GM21529 (cell line): ENCODE data around the gene CSRP3.

Source experiments
- ATAC-seq: cut with Tn5 transposase; IDR thresholded peaks from one replicate; pipeline ENCODE4 v1.9.1; 2021; ENCODE audit not compliant: unreplicated experiment

The CSRP3 gene

DNA sequence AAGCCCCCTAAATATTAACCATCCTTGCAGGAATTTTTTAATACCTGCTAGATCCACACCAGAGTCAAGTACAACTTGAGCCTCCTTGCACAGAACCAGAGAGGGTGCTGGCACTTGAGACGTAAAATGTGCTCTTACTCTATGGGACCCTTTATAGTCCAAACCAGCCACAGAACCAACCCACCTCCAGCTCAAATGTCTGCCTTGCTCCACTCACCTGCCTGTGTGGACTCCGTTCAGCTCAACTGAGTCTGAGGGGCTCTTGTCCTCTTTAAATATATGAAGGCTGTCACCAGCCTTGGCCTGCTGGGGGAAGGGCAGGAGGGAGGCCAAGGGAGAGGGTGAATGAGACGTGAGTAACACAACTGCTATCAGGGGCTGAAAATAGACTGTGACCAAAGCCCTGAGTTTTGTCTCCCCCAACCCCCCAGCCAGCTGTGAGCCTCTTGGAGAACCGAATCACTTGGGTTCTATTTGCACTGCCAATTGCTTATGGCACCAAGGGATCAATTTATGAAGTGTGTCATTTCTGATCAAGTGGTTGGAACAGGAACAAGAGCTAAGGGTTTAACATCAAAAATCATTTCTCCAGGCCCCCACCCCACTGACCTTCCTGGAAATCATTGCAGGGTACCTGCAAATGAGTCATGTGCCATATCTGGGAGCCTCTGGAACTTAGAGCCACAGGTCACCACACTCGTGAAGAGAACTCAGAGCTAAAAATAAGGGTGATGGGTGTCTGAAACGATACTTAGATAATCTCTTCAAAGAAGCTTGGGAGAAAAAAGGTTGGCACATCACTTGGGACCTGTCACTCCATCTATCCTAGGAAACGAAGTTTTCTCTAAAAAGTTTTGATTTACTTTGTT, at the start of gene CSRP3:
CSRP3 (minus strand) TSS at position 247 of the 869 bp plus-strand sequence. CDS start 9,535 bp downstream, outside the sequence.
- ATAC-seq: no peak

DNA sequence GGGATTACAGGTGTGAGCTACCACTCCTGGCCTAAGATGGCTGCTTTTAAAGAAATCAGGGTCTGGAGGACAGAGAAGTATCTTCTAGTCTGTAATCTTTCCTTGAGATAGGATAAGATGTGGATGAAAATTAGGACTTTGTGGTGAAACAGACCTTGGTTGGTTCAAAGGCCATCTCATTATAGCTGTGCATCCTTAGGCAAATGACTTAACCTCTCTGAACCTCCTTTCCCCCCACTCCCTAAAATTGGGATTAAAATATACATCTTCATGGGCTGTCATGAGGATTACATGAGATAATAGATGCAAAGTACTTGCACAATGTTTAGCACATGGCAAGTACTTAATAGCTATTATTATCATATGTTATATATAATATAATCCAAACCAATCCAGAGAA, 49.8 kb upstream of the CSRP3 start:
- no peak for ATAC-seq

- no peak for ATAC-seq
Measured at GRCh38 chr11:19246816-19247215, 45.0 kb upstream of the CSRP3 start.

DNA sequence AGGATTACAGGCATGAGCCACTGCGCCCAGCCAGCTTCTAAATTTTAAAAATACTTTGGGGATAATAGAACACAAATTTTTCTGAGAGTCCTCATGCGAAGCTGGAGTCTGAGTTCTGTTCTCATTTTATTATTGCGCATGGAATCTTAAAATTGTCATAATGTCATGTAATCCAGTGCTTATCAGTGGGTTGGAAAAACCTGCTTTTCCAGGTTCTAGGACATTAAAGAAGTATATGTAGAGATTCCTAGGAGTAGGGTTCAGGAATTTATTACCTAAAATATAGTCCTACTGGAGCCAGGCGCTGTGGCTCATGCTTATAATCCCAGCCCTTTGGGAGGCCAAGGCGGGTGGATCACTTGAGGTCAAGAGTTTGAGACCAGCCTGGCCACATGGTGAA, 43.6 kb upstream of the CSRP3 start:
- ATAC-seq: no peak

- no peak for ATAC-seq
Measured at GRCh38 chr11:19244621-19245020, 42.8 kb upstream of the CSRP3 start.

DNA sequence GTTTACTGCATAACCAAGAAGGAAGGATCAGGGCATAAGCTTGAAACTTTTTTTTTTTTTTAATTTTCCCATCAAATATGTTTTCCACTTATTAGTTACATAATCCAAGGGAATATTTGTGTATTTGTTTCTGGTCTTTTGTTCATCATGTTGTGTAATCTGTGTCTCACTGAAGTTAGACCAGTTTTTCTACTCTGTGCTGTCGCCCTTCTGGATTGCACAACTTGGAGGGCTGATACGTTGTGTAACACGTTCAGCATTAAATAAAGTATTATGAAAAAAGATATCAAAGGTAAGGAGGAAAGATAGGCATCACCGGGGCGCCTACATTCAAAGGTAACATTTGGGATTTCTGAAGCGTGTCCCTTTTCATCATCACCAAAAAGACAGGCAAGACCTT, 42.3 kb upstream of the CSRP3 start:
- no peak for ATAC-seq

DNA sequence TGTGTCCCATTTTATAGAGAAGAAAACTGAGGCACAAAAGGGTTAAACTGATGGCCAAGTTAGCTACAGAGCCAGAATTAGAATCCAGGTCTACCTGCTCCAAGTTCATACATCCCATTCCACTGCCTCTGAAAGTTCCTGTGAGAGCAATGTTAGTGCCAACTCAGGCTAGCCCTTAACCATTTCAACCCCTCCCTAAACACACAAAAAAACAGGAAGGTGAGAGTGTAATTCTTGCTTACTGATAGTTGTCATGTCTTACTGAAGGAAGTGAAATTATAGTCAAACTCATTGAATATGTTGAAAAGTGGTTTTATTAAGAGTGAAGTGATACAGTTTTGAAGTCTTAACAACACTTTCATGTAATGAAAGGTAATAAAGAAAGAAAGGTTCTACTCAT, 41.8 kb upstream of the CSRP3 start:
- ATAC-seq: no peak

DNA sequence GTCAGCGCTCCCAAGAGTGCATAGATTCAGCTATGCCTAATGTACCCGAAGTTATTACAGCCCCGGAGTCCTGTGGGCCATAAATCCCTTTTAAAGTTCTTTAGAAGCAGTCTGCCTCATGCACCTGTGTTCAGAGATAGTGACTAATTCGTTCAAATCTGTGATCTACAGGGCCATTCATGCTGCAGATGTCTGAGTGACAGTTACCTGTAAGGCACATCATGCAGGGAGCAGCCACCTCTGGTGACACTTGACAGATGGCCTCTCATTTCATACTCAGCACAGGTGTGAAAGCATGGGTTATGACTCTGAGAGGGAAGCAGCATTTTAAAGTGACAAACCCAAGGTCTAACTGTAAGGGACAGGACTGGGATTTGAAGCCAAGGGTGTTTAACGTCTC, 41.4 kb upstream of the CSRP3 start:
- ATAC-seq: no peak

DNA sequence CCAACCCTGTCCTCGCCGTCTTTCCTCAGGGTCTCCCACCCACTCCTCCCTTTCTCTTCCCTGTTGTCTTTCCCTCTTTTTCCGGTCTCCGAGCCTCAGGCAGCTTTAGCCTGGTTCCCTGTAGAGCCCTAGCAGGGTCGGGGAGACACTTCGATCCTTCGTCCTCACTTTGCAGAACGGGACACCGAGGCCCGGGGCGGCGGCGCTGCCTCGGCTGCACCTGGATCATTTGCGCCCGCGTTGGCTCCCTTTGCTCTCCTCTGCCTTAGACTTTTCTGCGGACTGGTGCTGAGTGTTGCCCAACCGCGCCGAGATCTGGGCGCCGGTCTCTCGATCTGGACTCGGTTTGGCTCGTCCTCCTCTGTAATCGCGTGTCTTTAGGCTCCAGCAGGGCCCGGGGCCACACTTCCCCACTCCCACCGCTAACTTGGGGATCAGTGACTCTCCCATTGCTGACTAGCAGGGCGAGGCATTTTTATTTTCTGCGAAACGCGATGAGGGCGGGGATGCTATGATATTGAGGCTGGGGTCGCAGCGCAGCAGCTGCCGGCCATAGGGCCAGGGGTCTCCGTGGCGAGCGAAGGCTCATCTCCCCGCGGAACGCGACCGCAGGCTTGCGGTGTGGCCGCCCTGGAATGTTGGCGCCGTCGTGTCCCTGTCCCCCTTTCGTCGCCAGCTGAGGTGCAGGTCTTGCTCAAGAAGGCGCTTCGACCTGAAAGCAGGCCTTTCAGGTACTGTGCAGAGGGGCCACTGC, 40.6 kb upstream of the CSRP3 start:
- ATAC-seq: no peak

- peak; percentile 40 for ATAC-seq
Measured at GRCh38 chr11:19241260-19242178, 39.7 kb upstream of the CSRP3 start.

GRCh38 chr11:19240420-19241259, 38.9 kb upstream of the CSRP3 start, which contains the start of gene E2F8:
Gene E2F8 (minus strand): TSS chr11:19240945. CDS start chr11:19240121, 824 bp downstream.
- peak; percentile 87 for ATAC-seq

GRCh38 chr11:19239039-19239438, 37.3 kb upstream of the CSRP3 start:
- no peak for ATAC-seq

- ATAC-seq: no peak
Measured at GRCh38 chr11:19237813-19238212, 36.0 kb upstream of the CSRP3 start.

GRCh38 chr11:19237381-19237780, 35.6 kb upstream of the CSRP3 start:
- no peak for ATAC-seq

- ATAC-seq: no peak
Measured at GRCh38 chr11:19234231-19234817, 32.5 kb upstream of the CSRP3 start.

GRCh38 chr11:19232910-19233503, 31.2 kb upstream of the CSRP3 start:
- no peak for ATAC-seq

- no peak for ATAC-seq
Measured at GRCh38 chr11:19229671-19230070, 27.9 kb upstream of the CSRP3 start.

DNA sequence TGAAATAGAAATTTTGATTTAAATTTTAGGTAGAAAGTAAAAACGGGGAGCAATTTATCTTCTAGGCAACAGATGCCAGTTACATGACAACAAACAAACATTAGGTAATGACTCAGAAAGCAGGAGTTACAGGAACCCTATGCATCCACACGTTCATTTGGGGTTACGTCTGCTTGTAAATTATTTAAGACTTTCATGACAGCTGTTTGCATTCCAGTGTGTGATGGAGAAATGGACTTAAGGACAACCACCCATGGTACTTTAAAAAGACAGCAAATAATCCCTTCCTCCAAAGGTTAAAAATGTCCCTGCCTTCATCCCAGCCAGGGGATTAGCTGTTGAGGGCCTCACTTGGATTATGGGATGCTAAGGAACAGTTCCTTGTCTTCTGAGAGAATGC, 27.2 kb upstream of the CSRP3 start:
- no peak for ATAC-seq
